HUES6 (cell line): ENCODE results near the gene LASP1NB.

ENCODE experiments used
- H3K27ac ChIP-seq: 2 replicates; pipeline ENCODE4 v1.7.0; 2013; ENCODE audit warnings: low read depth, mild to moderate bottlenecking, low read length, inconsistent platforms
- H3K27me3 ChIP-seq: 2 replicates; pipeline ENCODE4 v1.6.1; 2013; ENCODE audit warnings: low read length; ENCODE audit not compliant: control insufficient read depth, insufficient read depth
- H3K36me3 ChIP-seq: 2 replicates; pipeline ENCODE4 v1.6.1; 2013; ENCODE audit warnings: low read length; ENCODE audit not compliant: control insufficient read depth, insufficient read depth
- H3K4me1 ChIP-seq: 2 replicates; pipeline ENCODE4 v1.6.1; 2013; ENCODE audit warnings: low read length; ENCODE audit not compliant: control insufficient read depth, insufficient read depth
- H3K4me3 ChIP-seq: 2 replicates; pipeline ENCODE4 v1.5.1; 2013; ENCODE audit warnings: low read depth, low read length
- H3K9ac ChIP-seq: one replicate; pipeline ENCODE4 v1.6.1; 2013; ENCODE audit warnings: mild to moderate bottlenecking, low read length
- H3K9me3 ChIP-seq: 2 replicates; pipeline ENCODE4 v1.6.1; 2013; ENCODE audit warnings: low read depth, low read length; ENCODE audit not compliant: control insufficient read depth, insufficient read depth

Gene LASP1NB

GRCh38 chr17:38888842-38889241 is 36.6 kb upstream of the LASP1NB start:
- H3K4me1 ChIP-seq, result peaks cover 32% of the 10 kb centered on the region
- no peaks in the 10 kb centered on the region for H3K27me3 ChIP-seq
- no peak overlapping the region for H3K27ac ChIP-seq
- no peak overlapping the region for H3K9ac ChIP-seq
- peaks cover 57% of the 10 kb centered on the region for H3K36me3 ChIP-seq
- no peaks in the 10 kb centered on the region for H3K9me3 ChIP-seq
- H3K4me3 ChIP-seq, result no peak overlapping the region

- Histone ChIP-seq H3K9me3 (no peaks in the 10 kb centered on the region), H3K4me3 (no peak overlapping the region), H3K9ac (no peak overlapping the region), H3K4me1 (peaks cover 28% of the 10 kb centered on the region), H3K27ac (no peak overlapping the region), H3K27me3 (no peaks in the 10 kb centered on the region), H3K36me3 (peaks cover 64% of the 10 kb centered on the region)
Observed at GRCh38 chr17:38889745-38890409, 35.5 kb upstream of the LASP1NB start.

- Histone ChIP-seq H3K27ac (no peak overlapping the region; the same call in 1 of the 2 replicates), H3K27me3 (no peaks in the 10 kb centered on the region), H3K9me3 (no peaks in the 10 kb centered on the region), H3K4me1 (peaks cover 23% of the 10 kb centered on the region), H3K4me3 (no peak overlapping the region), H3K9ac (no peak overlapping the region), H3K36me3 (peaks cover 63% of the 10 kb centered on the region)
Observed at GRCh38 chr17:38890410-38890746, 35.0 kb upstream of the LASP1NB start.

GRCh38 chr17:38891441-38891840 is 34.0 kb upstream of the LASP1NB start:
- peaks cover 69% of the 10 kb centered on the region for H3K36me3 ChIP-seq

GRCh38 chr17:38892083-38892482 is 33.3 kb upstream of the LASP1NB start:
- H3K36me3 ChIP-seq, result peaks cover 73% of the 10 kb centered on the region
- H3K4me3 ChIP-seq, result no peak overlapping the region
- H3K4me1 ChIP-seq, result peaks cover 16% of the 10 kb centered on the region; the same call in 1 of the 2 replicates
- H3K9ac ChIP-seq, result no peak overlapping the region
- no peak overlapping the region for H3K27ac ChIP-seq
- H3K9me3 ChIP-seq, result no peaks in the 10 kb centered on the region
- H3K27me3 ChIP-seq, result no peaks in the 10 kb centered on the region

More at GRCh38 chr17:38891441-38891840, 34.0 kb upstream of the LASP1NB start:
- Histone ChIP-seq H3K27me3 (no peaks in the 10 kb centered on the region), H3K4me3 (no peak overlapping the region), H3K27ac (no peak overlapping the region), H3K4me1 (peaks cover 17% of the 10 kb centered on the region; the same call in 1 of the 2 replicates), H3K9me3 (no peaks in the 10 kb centered on the region), H3K9ac (no peak overlapping the region)

GRCh38 chr17:38892620-38893019 is 32.8 kb upstream of the LASP1NB start:
- no peak overlapping the region for H3K4me3 ChIP-seq
- peaks cover 73% of the 10 kb centered on the region for H3K36me3 ChIP-seq

GRCh38 chr17:38893113-38893512 is 32.3 kb upstream of the LASP1NB start:
- Histone ChIP-seq H3K4me3 (no peak overlapping the region), H3K9me3 (no peaks in the 10 kb centered on the region), H3K27ac (no peak overlapping the region), H3K27me3 (no peaks in the 10 kb centered on the region), H3K4me1 (peaks cover 26% of the 10 kb centered on the region; the same call in 1 of the 2 replicates), H3K9ac (no peak overlapping the region), H3K36me3 (peaks cover 74% of the 10 kb centered on the region)

More at GRCh38 chr17:38892620-38893019, 32.8 kb upstream of the LASP1NB start:
- no peak overlapping the region for H3K9ac ChIP-seq
- no peak overlapping the region for H3K27ac ChIP-seq
- peaks cover 22% of the 10 kb centered on the region; the same call in 1 of the 2 replicates for H3K4me1 ChIP-seq
- H3K9me3 ChIP-seq, result no peaks in the 10 kb centered on the region
- no peaks in the 10 kb centered on the region for H3K27me3 ChIP-seq

- Histone ChIP-seq H3K9me3 (no peaks in the 10 kb centered on the region), H3K27ac (peak overlapping the region; percentile 56; the same call in 1 of the 2 replicates), H3K4me1 (peaks cover 29% of the 10 kb centered on the region; the same call in 1 of the 2 replicates), H3K36me3 (peaks cover 77% of the 10 kb centered on the region), H3K9ac (no peak overlapping the region), H3K27me3 (no peaks in the 10 kb centered on the region), H3K4me3 (no peak overlapping the region)
Observed at GRCh38 chr17:38893607-38894006, 31.8 kb upstream of the LASP1NB start.

- H3K4me3 ChIP-seq, result no peak overlapping the region
- H3K27me3 ChIP-seq, result no peaks in the 10 kb centered on the region
- peaks cover 80% of the 10 kb centered on the region for H3K36me3 ChIP-seq
- H3K27ac ChIP-seq, result no peak overlapping the region; the same call in 1 of the 2 replicates
- peaks cover 35% of the 10 kb centered on the region; the same call in 1 of the 2 replicates for H3K4me1 ChIP-seq
- H3K9me3 ChIP-seq, result no peaks in the 10 kb centered on the region
- H3K9ac ChIP-seq, result no peak overlapping the region
Observed at GRCh38 chr17:38894276-38894675, 31.1 kb upstream of the LASP1NB start.

GRCh38 chr17:38896346-38896954 is 29.0 kb upstream of the LASP1NB start:
- Histone ChIP-seq H3K36me3 (peaks cover 74% of the 10 kb centered on the region), H3K4me3 (no peak overlapping the region), H3K9ac (no peak overlapping the region), H3K27me3 (no peaks in the 10 kb centered on the region), H3K9me3 (no peaks in the 10 kb centered on the region), H3K27ac (no peak overlapping the region), H3K4me1 (peaks cover 42% of the 10 kb centered on the region; the same call in 1 of the 2 replicates)

GRCh38 chr17:38897176-38897575 is 28.2 kb upstream of the LASP1NB start:
- H3K4me3 ChIP-seq, result no peak overlapping the region
- no peak overlapping the region; the same call in 1 of the 2 replicates for H3K27ac ChIP-seq
- H3K9me3 ChIP-seq, result no peaks in the 10 kb centered on the region
- no peaks in the 10 kb centered on the region for H3K27me3 ChIP-seq
- H3K4me1 ChIP-seq, result peaks cover 42% of the 10 kb centered on the region; the same call in 1 of the 2 replicates
- peaks cover 66% of the 10 kb centered on the region for H3K36me3 ChIP-seq
- no peak overlapping the region for H3K9ac ChIP-seq
